ENCODE measurements around the gene IMMP2L.
"Not testable (repeated sequence)": the region's sequence is repeated elsewhere in the genome, so short reads cannot be mapped to it uniquely, and the experiment has no call there.

IMMP2L gene

DNA sequence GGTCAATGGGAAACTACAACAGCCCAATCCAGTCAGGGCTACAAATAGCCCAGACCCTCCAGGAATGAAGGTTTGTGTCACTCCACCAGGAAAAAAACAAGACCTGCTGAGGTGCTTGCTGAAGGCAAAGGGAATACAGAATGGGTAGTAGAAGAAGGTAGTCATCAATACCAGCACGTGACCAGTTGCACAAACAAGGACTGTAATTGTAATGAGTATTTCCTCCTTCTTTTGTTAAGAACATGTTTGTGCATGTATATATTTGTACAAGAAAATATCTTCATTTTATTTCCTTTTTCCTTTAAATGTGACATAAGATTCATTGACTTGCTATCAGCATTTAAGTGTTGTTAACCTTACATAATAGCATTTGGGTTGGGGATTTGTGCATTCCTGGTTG lies 229.3 kb downstream of the IMMP2L start:
- DNase-seq (ENCODE audit: low read depth in 2 of 2): no peak

DNA sequence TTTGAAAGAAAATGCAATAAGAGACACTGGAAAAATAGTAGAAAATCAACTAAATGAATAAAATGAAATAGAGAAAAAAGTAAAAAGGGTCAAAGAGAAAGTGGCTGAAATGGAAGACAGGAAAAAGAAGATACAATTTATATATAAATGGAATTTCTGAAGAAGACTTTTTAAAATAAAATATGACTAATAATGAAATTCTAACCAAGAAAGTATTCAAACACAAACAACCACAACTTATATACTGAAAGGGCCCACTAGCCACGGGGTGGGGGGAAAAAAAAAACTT lies 232.1 kb downstream of the IMMP2L start:
- no peak for DNase-seq (ENCODE audit: low read depth in 2 of 2)

DNA sequence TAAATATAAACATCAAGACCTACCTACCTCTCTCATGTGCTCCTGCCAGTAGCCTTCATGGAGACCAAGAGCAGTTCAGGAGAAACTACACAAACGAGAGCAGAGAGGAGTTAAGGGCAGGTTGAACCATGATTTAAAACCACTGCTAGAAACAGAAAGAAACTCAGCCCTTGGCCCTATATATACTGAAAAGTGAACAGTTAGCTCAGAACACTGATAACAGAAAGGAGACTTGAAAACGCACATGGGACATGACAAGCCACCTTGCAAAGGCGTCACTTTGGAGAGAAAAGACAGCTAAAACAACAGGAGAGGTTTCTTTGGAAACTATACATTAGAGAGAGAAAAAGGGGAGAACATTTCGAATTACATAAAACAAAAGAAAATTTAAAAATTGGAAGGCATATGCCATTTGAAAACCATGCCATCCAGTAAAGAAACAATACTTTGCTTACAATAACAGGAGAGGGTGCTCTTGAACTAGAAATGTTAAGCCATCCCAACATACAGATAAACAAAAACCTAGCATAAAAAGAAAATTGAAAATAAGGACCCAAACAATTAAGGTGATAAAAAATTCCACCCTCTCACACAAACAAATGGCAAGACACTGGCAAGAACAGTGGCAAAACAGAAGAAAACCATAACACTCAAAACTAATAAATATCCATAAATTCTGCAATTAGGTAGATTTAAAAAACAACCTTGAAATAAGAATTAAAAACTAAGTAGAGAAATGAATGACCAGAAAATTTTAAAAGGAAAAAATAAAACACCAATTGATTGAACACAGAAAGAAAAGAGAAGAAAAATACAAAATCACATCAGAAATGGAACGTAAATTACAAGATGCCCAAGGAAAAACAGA lies 232.7 kb downstream of the IMMP2L start:
- no peak for DNase-seq (ENCODE audit: low read depth in 2 of 2)

DNA sequence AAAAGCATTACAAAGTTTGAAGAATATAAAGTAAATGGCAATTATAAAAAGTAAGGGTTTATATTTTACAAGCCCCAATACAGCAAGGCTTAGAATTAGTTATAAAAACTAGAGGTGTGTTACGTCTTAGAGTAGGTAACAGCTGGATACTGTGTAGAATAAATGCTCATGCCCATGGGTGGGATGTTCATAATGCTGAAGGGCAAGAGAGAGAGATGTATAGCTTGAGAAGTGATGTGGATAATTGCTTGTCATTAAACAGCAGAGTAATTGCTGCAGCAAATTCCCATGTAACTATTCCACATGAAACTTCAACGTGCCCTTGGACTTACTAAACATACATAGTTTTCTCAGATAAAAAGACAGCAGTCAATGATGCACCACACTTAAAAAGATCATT lies 233.8 kb downstream of the IMMP2L start:
- DNase-seq (ENCODE audit: low read depth in 2 of 2): no peak

DNA sequence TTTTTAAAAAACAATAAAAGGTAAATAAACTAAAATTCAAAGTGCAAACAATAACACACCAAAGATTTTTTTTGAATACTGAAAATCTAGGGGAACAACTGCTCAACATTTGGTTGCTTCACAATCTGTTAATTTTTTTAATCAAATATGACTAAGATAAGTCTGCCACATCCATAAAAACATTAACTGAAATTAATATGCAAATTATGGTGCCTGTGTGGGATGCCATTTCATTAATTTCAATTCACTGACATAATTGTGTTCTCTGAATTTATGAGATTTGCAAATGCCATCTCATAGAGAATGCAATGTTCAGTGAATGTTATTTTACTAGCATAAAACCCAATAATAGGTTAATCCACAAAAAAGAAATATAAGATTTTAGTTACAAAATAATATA lies 237.5 kb downstream of the IMMP2L start:
- DNase-seq (ENCODE audit: low read depth in 2 of 2): no peak

DNA sequence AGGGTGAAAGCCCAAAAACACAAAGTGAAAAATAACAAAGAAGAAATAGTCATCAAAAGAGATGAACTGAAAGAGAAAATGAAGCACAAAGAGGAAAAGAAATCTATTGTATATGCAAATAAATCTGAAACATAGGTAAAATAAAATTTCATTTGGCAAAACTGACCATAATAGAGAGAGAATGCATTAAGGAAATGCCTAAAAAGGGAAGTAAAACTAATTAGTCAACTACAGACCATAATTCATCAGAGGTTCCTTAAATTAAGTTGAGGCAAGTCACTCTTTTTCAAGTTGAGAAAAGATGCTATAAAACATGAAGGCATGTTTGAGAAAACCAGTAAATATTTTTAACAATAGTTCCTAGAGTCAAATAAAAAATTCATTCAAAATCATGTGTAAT lies 238.1 kb downstream of the IMMP2L start:
- DNase-seq (ENCODE audit: low read depth in 2 of 2): no peak

DNA sequence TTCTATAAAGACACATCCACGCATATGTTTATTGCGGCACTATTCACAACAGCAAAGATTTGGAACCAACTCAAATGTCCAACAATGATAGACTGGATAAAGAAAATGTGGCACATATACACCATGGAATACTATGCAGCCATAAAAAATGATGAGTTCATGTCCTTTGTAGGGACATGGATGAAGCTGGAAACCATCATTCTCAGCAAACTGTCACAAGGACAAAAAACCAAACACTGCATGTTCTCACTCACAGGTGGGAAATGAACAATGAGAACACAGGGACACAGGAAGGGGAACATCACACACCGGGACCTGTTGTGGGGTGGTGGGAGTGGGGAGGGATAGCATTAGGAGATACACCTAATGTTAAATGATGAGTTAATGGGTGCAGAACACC lies 238.6 kb downstream of the IMMP2L start:
- DNase-seq (ENCODE audit: low read depth in 2 of 2): not testable (repeated sequence)

DNA sequence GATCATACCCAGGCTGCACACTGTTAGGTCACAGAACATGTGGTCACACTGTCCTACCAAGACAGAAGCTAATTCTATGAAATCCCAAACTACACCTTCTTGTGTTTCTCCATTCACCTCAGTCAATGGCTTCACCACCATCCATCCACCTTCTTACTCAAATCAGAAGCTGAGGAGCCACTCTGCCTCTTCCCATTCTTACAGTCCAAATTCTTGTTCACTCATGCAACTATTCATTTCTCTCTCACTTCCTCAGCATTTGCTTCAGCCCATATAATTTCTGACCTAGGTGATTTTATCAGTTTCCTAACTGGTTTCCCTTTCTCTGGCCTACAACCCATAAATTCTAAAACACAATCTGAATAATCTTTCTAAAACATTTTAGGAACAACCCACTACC lies 242.2 kb downstream of the IMMP2L start:
- DNase-seq (ENCODE audit: low read depth in 2 of 2): no peak

DNA sequence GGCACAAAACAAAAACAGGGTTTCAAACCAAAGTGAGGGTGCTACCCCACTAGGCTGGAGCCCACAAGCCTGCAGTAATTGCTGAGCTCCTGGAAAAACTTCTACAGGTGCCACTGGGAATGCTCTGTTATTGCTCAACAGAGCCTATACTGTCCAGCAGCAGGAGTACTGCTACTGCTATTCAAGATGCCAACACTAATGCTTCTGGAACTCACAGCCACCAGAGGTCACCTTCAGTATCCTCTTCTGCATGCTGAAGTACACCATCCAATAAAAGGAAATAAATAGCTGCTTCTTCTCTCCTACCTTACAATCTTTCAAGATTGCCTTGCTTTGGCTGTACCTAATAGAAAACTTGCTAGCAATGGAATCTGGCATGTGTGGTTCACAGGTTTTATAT lies 249.3 kb downstream of the IMMP2L start:
- DNase-seq (ENCODE audit: low read depth in 2 of 2): no peak

DNA sequence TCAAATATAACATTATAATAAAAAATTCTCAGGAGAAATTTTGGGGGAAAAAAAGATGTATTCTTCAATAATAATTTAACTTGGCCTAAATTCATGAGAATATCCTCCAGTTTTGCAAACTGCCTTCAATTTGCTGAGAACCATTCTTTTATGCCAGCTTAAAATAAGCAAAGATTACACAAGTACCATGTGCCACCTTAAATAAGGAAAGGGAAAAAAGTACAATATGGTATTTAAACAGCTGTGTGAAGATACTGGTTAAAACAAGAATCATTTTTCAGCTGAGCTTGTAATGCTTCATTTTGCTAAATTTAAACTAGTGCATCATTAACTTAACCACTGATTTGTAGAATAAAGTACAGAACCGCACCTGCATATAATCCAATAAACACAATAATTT lies 253.6 kb downstream of the IMMP2L start:
- no peak for DNase-seq (ENCODE audit: low read depth in 2 of 2)

DNA sequence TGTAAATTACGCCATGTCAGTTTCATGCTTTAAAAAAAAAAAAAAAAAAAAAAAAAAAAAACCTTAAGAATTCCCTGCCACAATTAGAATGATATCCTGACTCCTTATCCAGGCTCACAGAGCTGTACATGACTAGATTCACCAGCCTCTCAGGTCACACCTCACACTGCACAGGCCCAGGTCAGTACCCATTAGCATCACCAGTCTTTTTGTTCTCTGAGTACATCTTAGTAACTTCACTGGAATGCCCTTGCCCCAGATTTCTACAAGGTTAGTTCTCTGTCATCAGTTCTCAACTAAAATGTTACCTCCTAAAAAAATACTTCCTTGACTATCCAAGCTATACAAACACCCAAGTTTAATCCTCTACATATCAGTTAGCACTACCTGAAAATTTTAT lies 260.4 kb downstream of the IMMP2L start:
- no peak for DNase-seq (ENCODE audit: low read depth in 2 of 2)

DNA sequence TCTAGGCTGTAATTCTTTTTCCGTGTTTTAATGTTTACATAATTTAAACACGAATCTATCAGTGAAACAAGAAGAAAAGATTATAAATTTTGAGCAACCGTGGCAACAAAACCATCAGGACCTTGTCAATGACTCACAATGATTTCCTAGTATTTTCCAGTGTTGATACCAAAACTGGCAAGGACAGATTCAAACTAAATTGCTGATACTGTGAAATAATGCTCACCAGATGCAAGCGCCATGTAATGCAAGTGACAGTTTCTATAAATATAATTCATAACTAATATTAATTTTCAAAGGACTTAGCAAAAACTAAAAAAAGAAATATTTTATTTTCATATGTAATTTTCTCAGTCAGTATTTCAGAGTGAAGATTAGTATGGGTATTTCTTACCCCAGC lies 267.8 kb downstream of the IMMP2L start:
- no peak for DNase-seq (ENCODE audit: low read depth in 2 of 2)

DNA sequence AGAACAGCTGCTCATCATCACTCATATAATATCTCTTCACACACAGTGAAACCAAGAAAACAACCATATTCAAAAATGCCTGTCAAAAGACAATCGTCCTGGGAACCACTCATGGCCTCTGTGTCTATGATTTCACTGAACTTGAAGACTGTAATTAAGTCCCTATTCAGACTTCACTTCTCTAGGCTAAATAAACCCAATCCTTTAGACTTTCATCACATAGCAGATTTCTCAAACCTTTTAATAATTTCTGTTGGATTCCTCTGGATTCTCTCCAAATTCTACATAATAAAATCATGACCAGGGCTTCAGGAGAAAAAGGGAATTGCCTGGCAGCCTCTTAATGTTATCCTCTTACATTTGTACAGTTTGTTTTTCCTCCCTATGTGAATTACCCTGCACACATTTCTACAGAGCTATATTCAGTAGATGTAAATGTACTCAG lies 270.2 kb downstream of the IMMP2L start:
- DNase-seq (ENCODE audit: low read depth in 2 of 2): no peak

DNA sequence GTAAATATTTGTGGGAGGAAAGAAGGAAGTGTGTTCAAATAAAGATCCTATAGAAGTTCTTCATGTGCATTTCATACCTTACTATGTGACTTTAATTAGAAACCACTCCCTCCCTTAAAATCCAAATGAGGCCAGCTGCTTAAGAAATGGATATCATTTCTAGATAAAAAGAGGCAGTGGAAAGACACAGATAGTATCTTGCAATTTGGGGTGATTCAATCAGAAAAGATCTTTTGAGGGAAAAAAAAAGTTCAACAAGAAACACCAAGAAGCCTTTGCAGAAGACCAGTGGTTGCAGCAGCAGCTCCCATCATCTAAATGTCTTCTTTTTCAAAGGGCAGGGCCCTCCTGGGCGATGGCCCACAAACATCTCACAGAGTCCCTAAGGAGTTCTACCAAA lies 271.3 kb downstream of the IMMP2L start:
- DNase-seq (ENCODE audit: low read depth in 2 of 2): no peak

DNA sequence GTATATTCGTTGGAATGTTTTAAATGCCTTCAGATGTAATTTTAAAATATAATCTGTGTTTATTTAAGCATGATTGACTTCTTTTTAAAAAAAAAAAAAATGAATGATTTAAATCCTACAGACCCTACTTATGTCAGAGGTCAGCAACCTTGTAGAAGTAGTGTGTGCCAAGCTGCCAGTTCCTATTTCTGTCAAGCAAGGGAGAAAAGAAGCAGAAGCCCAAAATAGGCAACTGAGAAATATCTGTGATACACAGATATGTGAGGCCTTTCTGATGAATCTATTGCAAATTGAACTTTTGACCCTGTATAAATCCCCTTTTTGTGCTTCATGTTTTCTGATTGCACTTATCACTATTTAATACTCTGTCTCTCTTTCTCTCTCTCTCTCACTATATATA lies 271.9 kb downstream of the IMMP2L start:
- DNase-seq (ENCODE audit: low read depth in 2 of 2): no peak

DNA sequence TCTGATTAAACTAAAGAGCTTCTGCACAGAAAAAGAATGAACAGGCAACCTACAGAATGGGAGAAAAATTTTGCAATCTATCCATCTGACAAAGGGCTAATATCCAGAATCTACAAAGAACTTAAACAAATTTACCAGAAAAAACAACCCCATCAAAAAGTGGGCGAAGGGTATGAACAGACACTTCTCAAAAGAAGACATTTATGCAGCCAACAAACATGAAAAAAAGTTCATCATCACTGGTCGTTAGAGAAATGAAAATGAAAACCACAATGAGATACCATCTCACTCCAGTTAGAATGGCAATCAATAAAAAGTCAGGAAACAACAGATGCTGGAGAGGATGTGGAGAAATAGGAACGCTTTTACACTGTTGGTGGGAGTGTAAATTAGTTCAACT lies 273.9 kb downstream of the IMMP2L start:
- not testable (repeated sequence) for DNase-seq (ENCODE audit: low read depth in 2 of 2)

DNA sequence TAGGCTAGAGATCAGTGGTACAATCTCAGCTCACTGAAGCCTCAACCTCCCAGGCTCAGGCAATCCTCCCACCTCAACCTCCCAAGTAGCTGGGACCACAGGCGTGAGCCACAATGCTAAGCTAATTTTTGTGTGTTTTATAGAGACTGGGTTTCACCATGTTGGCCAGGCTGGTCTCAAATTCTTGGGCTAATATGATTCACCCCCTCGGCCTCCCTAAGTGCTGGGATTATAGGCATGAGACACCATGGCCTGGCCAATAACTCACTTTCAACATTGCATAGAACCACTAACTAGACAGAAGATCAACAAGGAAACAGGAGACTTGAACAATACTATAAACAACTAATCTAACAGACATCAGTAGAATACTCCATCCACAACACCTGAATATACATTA lies 279.7 kb downstream of the IMMP2L start:
- DNase-seq (ENCODE audit: low read depth in 2 of 2): no peak

DNA sequence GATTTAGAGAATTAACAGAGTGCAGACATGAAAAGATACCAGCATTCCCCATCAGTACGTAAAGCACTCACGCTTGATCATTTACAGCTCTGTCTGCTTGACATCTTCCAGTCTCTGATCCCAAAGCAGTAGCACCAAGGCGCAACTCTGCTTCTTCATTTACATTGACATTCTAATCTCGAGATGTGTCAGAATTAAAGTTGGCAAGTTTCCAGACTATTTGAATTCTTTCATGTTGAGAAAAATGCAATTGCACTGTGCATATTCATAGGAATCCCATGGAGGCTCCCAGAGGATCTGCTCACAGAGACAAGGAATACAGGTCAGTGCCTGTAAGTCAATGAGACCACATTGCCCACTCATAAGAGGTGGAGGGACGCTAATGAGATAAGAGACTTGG lies 287.4 kb downstream of the IMMP2L start:
- DNase-seq (ENCODE audit: low read depth in 2 of 2): no peak

DNA sequence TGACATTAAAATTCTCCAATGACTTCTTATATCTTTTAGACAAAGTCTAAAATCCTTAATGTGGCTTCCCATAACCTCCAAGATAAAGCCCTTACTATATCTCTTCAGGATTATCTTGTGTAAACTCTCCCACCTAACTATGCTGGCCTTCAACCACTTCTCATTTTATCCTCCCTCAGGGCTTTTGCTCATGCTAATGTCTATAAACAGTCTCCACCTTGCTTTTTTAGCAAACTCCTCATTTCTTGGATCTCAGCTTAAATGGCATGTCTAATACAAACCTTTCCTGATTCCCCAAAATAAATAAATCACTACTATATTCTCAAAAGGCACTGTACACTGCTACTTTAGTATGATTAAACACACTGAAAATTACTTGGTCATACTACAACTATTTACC lies 290.2 kb downstream of the IMMP2L start:
- no peak for DNase-seq (ENCODE audit: low read depth in 2 of 2)

DNA sequence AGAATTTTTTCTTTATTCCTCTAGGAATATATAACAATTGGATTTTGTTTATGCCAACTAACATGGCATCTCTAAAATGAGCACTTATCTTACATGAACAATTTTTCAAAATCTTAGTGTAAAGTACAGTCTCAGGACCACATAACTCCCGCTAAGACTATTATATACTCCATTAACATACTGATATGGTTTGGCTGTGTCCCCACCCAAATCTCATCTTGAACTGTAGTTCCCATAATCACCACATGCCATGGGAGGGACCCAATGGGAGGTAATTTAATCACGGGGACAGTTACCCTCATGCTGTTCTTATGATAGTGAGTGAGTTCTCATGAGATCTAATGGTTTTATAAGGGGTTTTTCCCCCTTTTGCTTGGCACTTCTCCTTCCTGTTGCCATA lies 291.5 kb downstream of the IMMP2L start:
- DNase-seq (ENCODE audit: low read depth in 2 of 2): not testable (repeated sequence)

DNA sequence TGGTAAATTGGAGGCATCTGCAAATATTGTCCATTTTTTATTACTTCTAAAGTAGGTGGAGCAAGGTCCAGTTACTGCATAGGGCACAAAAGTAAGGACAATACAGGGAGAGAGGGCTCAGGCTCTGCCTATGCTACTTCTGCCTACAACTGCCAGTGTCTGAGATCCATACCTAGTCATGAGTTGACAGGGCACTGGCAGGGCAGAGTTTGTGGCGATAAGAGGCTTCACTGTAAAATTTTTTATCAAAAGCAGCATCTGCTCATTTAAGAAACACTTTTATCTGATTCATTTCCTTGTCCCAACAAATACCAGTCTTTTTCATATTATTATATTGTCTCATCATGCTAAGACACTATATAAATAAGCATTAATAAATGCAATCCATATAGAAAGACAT lies 293.4 kb downstream of the IMMP2L start:
- no peak for DNase-seq (ENCODE audit: low read depth in 2 of 2)

DNA sequence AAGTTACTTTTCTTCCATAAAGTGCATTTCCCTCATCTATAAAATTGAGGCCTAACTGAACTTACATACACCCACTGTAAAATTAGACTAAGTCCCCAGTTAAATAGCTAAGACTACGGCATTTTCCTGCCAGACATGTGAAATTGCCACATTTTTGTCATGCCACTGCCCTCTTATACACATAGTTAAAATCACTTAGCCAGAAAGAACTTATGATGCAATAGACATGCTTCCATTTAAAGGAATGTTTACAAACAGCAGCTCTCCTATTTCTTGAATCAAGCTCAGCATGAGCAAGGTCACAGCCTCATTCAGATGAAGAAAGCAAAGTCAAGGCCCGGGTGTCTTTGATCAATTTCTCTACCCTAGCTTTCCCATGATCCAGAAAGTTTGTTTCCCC lies 295.7 kb downstream of the IMMP2L start:
- no peak for DNase-seq (ENCODE audit: low read depth in 2 of 2)

DNA sequence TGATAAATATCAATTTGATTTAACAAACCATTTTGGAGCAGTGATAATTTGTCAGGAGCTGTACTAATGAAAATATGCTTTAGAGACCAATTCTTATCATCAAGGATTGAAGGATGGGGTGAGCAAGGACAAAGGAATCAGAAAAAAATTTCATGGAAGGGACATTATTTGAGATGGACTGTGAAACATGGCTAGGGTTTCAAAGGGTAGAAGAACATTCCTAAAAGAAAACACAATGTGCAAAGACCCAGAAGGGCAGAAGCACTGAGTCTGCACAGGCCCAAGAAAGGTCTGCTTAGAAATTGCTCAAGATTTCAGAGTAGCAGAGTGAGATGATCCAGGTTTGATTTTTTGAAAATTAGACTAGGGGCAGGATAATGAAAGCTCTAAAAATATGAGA lies 296.9 kb downstream of the IMMP2L start:
- DNase-seq (ENCODE audit: low read depth in 2 of 2): no peak

DNA sequence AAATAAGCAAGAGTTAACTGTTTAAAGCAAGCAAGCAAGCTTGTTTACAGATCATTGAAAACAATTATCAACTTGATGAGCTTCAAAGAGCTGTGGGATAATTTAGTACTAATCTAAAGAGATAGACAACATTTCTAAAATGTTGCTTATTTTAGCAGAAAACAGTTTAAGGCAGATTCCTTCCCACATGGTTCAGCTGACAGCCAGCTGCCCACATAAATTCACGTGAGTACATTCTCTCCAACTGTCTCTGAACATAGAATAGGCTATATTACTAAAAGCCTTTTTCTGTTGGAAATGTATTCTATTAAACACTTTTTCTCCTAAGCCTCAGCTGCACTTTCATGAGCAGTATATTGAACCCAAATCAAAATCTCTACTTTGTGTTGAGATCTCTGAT lies 297.3 kb downstream of the IMMP2L start:
- no peak for DNase-seq (ENCODE audit: low read depth in 2 of 2)

Data from stimulated activated CD8-positive, alpha-beta memory T cell treated with anti-CD3 and anti-CD28 coated beads, Interleukin-15, amount 100 ng/mL, for 4 hours (primary cell).